Measurements from ENCODE around the gene AQP7.
"Not testable (repeated sequence)": the region's sequence is repeated elsewhere in the genome, so short reads cannot be mapped to it uniquely, and the experiment has no call there.

Gene AQP7

DNA sequence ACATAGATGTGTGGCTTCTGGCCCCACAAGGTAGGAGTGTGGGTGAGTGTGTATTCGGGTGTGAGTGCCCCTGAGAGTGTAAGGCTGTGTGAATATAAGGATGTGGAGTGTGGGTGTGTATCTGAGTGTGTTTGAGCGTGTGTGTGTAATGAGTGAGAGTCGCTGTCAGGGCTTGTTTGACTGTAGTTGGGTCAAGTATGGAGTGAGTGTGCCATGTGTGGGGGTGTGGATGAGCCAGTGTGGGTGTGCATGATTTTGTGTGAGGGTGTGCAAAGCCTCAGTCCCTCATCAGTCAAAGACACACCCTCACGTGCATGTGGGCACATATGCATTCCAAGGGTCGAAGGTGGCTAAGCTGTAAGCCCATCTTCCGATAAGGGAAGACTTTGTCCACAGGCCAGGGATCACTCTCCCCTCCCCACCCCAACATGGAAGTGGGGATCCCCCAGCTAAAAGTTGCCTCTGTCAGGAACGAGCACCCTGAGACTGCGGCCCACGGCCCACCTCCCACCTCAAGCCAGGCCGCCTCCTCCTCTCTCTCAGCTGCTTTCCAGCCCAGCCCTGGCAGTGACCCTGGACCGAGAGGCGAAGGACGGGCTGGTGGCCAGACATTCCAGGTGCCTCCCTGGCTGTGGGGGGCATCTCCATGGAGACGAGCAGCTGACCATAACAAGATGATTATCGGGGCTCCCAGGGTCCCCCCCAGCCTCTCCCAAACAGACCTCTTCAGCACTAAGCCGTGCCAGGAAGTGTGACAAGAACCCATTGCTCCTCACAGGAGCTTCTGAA lies 32.1 kb upstream of the AQP7 start:
- H3K9me3 ChIP-seq (ENCODE audit: control insufficient read depth in 1 of 2, low read length in 2 of 2) = no peaks in the 10 kb centered on the region
- H3K4me1 ChIP-seq (ENCODE audit: control insufficient read depth in 1 of 2, insufficient read depth in 2 of 2, low read length in 2 of 2) = peaks cover 27 to 34% of the 10 kb centered on the region in 2 donors
- H3K36me3 ChIP-seq (ENCODE audit: control insufficient read depth in 1 of 2, insufficient read depth in 2 of 2, low read length in 2 of 2) = no peaks in the 10 kb centered on the region
- H3K9ac ChIP-seq (ENCODE audit: low read depth in 1 of 2, low read length in 2 of 2) = no peak overlapping the region
- H3K27me3 ChIP-seq (ENCODE audit: control insufficient read depth in 1 of 2, insufficient read depth in 2 of 2, low read length in 2 of 2) = no peaks in the 10 kb centered on the region
- no peak overlapping the region for H3K27ac ChIP-seq (ENCODE audit: low read depth, low read length)
- no peak overlapping the region for H3K4me3 ChIP-seq (ENCODE audit: low read depth in 1 of 2, low read length in 2 of 2)

DNA sequence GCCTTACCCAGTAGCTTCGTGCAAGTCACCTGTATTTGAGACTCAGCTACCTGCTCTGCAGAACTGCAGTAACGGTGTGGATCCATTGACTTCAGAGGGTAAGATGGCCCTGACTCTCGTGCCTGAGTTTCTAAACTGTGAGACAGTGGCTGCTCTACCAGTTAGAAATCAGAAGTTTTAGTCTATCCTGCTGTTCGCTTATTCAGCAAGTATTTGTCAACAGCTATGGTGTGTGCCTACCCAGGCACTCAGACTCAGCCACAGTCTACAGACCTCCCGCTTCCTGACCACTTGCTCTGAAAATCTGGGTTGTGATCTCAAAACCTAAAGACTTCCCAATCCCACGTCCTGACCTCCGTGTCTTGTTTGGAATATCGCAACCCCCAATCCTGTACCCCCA lies 31.5 kb upstream of the AQP7 start:
- peaks cover 20 to 27% of the 10 kb centered on the region in 2 donors for H3K4me1 ChIP-seq (ENCODE audit: control insufficient read depth in 1 of 2, insufficient read depth in 2 of 2, low read length in 2 of 2)
- H3K4me3 ChIP-seq (ENCODE audit: low read depth in 1 of 2, low read length in 2 of 2) = no peak overlapping the region
- H3K27me3 ChIP-seq (ENCODE audit: control insufficient read depth in 1 of 2, insufficient read depth in 2 of 2, low read length in 2 of 2) = no peaks in the 10 kb centered on the region
- H3K36me3 ChIP-seq (ENCODE audit: control insufficient read depth in 1 of 2, insufficient read depth in 2 of 2, low read length in 2 of 2) = no peaks in the 10 kb centered on the region
- H3K9ac ChIP-seq (ENCODE audit: low read depth in 1 of 2, low read length in 2 of 2) = no peak overlapping the region
- no peak overlapping the region for H3K27ac ChIP-seq (ENCODE audit: low read depth, low read length)
- no peaks in the 10 kb centered on the region for H3K9me3 ChIP-seq (ENCODE audit: control insufficient read depth in 1 of 2, low read length in 2 of 2)

DNA sequence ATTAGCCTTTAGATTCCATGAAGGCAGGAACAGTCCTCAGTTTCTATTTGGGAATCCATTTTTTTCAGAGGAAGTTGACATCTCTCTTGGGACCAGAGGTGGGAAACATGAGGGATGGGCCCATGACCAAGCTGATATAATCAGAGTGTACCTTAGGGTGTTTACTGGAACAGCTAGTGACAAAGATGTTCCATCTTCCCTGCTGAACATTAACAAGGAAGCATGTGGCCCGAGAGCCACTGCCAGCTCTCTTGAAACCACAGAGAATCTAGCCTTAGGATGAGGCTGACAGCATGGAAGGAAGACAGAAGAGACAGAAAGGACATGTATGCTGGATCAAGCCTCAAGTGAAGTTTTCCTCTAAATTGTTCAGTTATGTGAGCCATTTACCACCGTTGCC lies 29.1 kb upstream of the AQP7 start:
- Histone ChIP-seq H3K36me3 (ENCODE audit: control insufficient read depth in 1 of 2, insufficient read depth in 2 of 2, low read length in 2 of 2) (no peaks in the 10 kb centered on the region), H3K27me3 (ENCODE audit: control insufficient read depth in 1 of 2, insufficient read depth in 2 of 2, low read length in 2 of 2) (no peaks in the 10 kb centered on the region), H3K9ac (ENCODE audit: low read depth in 1 of 2, low read length in 2 of 2) (no peak overlapping the region), H3K4me3 (ENCODE audit: low read depth in 1 of 2, low read length in 2 of 2) (no peak overlapping the region), H3K4me1 (ENCODE audit: control insufficient read depth in 1 of 2, insufficient read depth in 2 of 2, low read length in 2 of 2) (peaks cover 20 to 22% of the 10 kb centered on the region in 2 donors), H3K27ac (ENCODE audit: low read depth, low read length) (no peak overlapping the region), H3K9me3 (ENCODE audit: control insufficient read depth in 1 of 2, low read length in 2 of 2) (no peaks in the 10 kb centered on the region)

DNA sequence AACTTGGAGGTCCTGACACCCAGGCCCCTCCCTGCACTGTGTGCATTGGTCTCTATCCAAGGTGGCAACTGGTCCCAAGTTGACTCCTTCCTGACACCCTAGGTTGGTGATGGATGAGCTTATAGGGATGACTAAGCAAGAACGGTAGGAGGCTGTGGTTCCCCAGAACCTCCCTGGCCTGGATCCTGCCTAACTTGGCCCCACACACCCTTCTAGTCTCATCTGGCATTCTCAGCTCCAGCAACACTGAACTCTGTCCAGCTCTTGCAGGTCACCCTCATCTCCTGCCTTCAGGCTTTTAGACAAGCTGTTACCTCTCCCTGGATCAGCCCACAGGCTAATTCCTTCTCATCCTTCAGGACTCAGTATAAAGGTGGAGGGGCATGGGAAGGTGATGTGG lies 28.6 kb upstream of the AQP7 start:
- H3K27me3 ChIP-seq (ENCODE audit: control insufficient read depth in 1 of 2, insufficient read depth in 2 of 2, low read length in 2 of 2) = no peaks in the 10 kb centered on the region
- no peak overlapping the region for H3K9ac ChIP-seq (ENCODE audit: low read depth in 1 of 2, low read length in 2 of 2)
- no peak overlapping the region for H3K4me3 ChIP-seq (ENCODE audit: low read depth in 1 of 2, low read length in 2 of 2)
- no peaks in the 10 kb centered on the region for H3K36me3 ChIP-seq (ENCODE audit: control insufficient read depth in 1 of 2, insufficient read depth in 2 of 2, low read length in 2 of 2)
- H3K27ac ChIP-seq (ENCODE audit: low read depth, low read length) = no peak overlapping the region
- peaks cover 17 to 19% of the 10 kb centered on the region in 2 donors for H3K4me1 ChIP-seq (ENCODE audit: control insufficient read depth in 1 of 2, insufficient read depth in 2 of 2, low read length in 2 of 2)
- H3K9me3 ChIP-seq (ENCODE audit: control insufficient read depth in 1 of 2, low read length in 2 of 2) = no peaks in the 10 kb centered on the region

DNA sequence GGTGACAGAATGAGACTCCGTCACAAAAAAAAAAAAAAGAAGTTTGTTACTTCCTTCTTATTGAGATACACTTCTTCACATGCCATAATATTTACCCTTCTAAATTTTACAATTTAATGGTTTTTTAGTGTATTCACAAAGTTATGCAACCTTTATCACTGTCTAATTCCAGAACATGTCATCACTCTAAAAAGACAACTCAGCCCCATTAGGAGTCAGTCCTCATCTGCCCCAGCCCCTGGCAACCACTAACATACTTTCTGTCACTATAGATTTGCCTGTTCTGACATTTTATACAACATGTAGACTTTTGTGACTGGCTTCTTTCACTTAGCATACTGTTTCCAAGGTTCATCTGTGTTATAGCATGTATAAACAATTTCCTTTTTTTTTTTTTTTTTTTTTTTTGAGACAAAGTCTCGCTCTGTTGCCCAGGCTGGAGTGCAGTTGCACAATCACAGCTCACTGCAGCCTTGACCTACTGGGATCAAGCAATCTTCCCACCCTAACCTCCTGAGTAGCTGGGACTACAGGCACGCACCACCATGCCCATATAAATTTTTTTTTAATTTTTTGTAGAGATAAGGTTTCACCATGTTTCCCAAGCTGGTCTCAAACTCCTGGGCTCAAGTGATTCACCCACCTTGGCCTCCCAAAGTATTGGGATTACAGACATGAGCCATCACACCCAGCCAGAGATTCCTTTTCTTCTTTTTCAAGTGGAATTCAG lies 27.1 kb upstream of the AQP7 start:
- Histone ChIP-seq H3K27me3 (ENCODE audit: control insufficient read depth in 1 of 2, insufficient read depth in 2 of 2, low read length in 2 of 2) (no peaks in the 10 kb centered on the region), H3K9ac (ENCODE audit: low read depth in 1 of 2, low read length in 2 of 2) (no peak overlapping the region), H3K36me3 (ENCODE audit: control insufficient read depth in 1 of 2, insufficient read depth in 2 of 2, low read length in 2 of 2) (no peaks in the 10 kb centered on the region), H3K4me1 (ENCODE audit: control insufficient read depth in 1 of 2, insufficient read depth in 2 of 2, low read length in 2 of 2) (peaks cover 5 to 13% of the 10 kb centered on the region in 2 donors), H3K9me3 (ENCODE audit: control insufficient read depth in 1 of 2, low read length in 2 of 2) (no peaks in the 10 kb centered on the region), H3K4me3 (ENCODE audit: low read depth in 1 of 2, low read length in 2 of 2) (no peak overlapping the region), H3K27ac (ENCODE audit: low read depth, low read length) (no peak overlapping the region)

DNA sequence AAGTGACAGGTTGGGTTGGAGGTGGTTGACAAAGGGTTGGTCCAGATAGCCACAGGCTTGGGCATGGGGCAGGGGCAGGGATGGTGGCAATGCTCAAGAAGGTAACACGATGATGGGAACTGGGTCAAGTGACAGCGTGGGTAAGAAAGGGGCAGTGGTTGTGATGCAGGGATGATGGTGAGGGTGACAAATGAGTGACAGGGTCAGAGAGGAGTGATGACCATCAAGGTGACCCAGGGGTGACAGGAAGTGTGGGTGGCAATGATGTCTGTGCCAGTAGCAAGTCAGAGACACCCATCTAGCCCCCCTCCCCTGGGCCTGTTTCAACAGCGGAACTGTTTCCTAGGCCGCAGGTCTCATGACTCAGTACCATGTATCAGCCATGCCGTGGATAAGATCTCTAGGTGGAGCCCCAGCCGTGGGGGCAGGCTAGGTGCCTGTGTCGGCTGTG lies 24.5 kb upstream of the AQP7 start:
- Histone ChIP-seq H3K4me3 (ENCODE audit: low read depth in 1 of 2, low read length in 2 of 2) (no peak overlapping the region), H3K27ac (ENCODE audit: low read depth, low read length) (no peak overlapping the region), H3K4me1 (ENCODE audit: control insufficient read depth in 1 of 2, insufficient read depth in 2 of 2, low read length in 2 of 2) (peaks cover 0 to 4% of the 10 kb centered on the region in 2 donors), H3K9me3 (ENCODE audit: control insufficient read depth in 1 of 2, low read length in 2 of 2) (no peaks in the 10 kb centered on the region), H3K27me3 (ENCODE audit: control insufficient read depth in 1 of 2, insufficient read depth in 2 of 2, low read length in 2 of 2) (no peaks in the 10 kb centered on the region), H3K9ac (ENCODE audit: low read depth in 1 of 2, low read length in 2 of 2) (no peak overlapping the region), H3K36me3 (ENCODE audit: control insufficient read depth in 1 of 2, insufficient read depth in 2 of 2, low read length in 2 of 2) (no peaks in the 10 kb centered on the region)

DNA sequence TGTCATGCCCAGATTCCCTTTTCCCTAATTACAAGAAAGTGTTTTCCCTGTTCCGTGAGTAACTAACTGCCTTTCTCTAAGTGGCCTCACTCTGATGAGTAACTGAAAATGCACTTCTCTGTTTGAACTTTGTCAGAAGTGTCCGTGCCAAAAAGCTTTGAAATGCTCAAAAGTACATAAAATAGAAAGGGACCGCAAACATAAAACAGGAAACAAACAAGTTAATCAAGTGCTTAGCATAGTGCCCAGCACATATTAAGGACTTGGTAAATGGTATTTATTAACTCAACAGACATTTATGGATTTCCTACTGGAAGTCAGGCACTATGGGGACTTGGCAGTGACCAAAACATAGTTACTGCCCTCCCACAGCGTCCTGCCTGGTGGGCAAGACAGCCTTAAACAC lies 22.8 kb upstream of the AQP7 start:
- Histone ChIP-seq H3K9me3 (ENCODE audit: control insufficient read depth in 1 of 2, low read length in 2 of 2) (no peaks in the 10 kb centered on the region), H3K27me3 (ENCODE audit: control insufficient read depth in 1 of 2, insufficient read depth in 2 of 2, low read length in 2 of 2) (no peaks in the 10 kb centered on the region), H3K27ac (ENCODE audit: low read depth, low read length) (no peak overlapping the region), H3K36me3 (ENCODE audit: control insufficient read depth in 1 of 2, insufficient read depth in 2 of 2, low read length in 2 of 2) (no peaks in the 10 kb centered on the region), H3K4me1 (ENCODE audit: control insufficient read depth in 1 of 2, insufficient read depth in 2 of 2, low read length in 2 of 2) (peaks cover 0 to 4% of the 10 kb centered on the region in 2 donors), H3K4me3 (ENCODE audit: low read depth in 1 of 2, low read length in 2 of 2) (no peak overlapping the region), H3K9ac (ENCODE audit: low read depth in 1 of 2, low read length in 2 of 2) (no peak overlapping the region)

DNA sequence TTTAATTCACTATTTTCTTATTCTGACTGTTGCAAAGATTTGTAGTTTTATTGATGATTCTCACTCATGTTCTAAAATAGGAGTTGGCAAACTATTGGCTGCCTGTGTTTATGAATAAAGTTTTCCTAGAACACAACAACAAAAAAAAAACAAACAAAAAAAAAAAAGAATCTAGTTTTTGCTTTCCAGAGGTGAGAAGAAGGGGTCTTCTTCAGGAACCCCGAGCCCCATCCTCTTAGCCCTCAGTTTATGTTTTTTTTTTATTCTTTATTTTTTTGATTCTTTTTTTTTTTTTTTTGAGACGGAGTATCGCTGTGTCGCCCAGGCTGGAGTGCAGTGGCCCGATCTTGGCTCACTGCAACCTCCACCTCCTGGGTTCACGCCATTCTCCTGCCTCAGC lies 22.1 kb upstream of the AQP7 start:
- H3K27ac ChIP-seq (ENCODE audit: low read depth, low read length); H3K4me1 ChIP-seq (ENCODE audit: control insufficient read depth in 1 of 2, insufficient read depth in 2 of 2, low read length in 2 of 2); H3K9me3 ChIP-seq (ENCODE audit: control insufficient read depth in 1 of 2, low read length in 2 of 2); H3K9ac ChIP-seq (ENCODE audit: low read depth in 1 of 2, low read length in 2 of 2); H3K27me3 ChIP-seq (ENCODE audit: control insufficient read depth in 1 of 2, insufficient read depth in 2 of 2, low read length in 2 of 2); H3K4me3 ChIP-seq (ENCODE audit: low read depth in 1 of 2, low read length in 2 of 2); H3K36me3 ChIP-seq (ENCODE audit: control insufficient read depth in 1 of 2, insufficient read depth in 2 of 2, low read length in 2 of 2): not testable (repeated sequence)

DNA sequence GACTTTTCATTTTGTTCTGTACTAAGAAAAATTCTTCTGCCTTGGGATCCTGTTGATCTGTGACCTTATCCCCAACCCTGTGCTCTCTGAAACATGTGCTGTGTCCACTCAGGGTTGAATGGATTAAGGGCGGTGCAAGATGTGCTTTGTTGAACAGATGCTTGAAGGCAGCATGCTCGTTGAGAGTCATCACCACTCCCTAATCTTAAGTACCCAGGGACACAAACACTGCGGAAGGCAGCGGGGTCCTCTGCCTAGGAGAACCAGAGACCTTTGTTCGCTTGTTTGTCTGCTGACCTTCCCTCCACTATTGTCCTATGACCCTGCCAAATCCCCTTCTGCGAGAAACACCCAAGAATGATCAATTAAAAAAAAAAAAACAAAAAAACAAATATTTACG lies 21.7 kb upstream of the AQP7 start:
- not testable (repeated sequence) for H3K36me3 ChIP-seq (ENCODE audit: control insufficient read depth in 1 of 2, insufficient read depth in 2 of 2, low read length in 2 of 2); H3K27me3 ChIP-seq (ENCODE audit: control insufficient read depth in 1 of 2, insufficient read depth in 2 of 2, low read length in 2 of 2); H3K27ac ChIP-seq (ENCODE audit: low read depth, low read length); H3K9me3 ChIP-seq (ENCODE audit: control insufficient read depth in 1 of 2, low read length in 2 of 2); H3K4me3 ChIP-seq (ENCODE audit: low read depth in 1 of 2, low read length in 2 of 2); H3K9ac ChIP-seq (ENCODE audit: low read depth in 1 of 2, low read length in 2 of 2); H3K4me1 ChIP-seq (ENCODE audit: control insufficient read depth in 1 of 2, insufficient read depth in 2 of 2, low read length in 2 of 2)

DNA sequence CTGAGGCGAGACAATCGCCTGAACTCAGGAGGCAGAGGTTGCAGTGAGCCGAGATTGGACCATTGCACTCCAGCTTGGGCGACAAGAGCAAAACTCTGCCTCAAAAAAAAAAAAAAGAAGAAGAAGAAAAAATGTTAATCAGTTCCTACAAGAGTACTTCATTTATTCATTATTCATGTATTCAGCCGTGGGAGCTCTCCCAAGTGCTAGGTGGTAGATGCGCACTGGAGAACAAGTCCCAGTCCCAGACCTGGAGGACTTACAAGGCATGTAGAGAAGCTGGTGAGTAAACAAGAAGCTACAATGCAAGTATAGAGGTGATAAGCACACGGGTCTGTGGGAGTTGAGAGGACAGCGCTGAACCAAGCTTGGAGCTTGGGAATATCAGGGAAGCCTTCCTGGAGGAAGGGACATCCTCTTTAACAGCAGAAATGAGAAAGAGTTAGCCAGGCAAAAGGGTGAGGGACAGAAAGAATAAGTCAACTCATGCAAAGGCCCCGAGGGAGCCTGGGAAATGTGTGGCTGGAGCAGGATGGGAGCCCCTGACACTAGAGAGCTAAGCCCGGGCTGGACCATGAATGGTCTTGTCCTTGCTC lies 17.4 kb upstream of the AQP7 start:
- H3K36me3 ChIP-seq (ENCODE audit: control insufficient read depth in 1 of 2, insufficient read depth in 2 of 2, low read length in 2 of 2) = no peaks in the 10 kb centered on the region
- H3K9ac ChIP-seq (ENCODE audit: low read depth in 1 of 2, low read length in 2 of 2) = no peak overlapping the region
- no peak overlapping the region for H3K27ac ChIP-seq (ENCODE audit: low read depth, low read length)
- no peak overlapping the region for H3K4me3 ChIP-seq (ENCODE audit: low read depth in 1 of 2, low read length in 2 of 2)
- peaks cover 26 to 35% of the 10 kb centered on the region in 2 donors for H3K4me1 ChIP-seq (ENCODE audit: control insufficient read depth in 1 of 2, insufficient read depth in 2 of 2, low read length in 2 of 2)
- no peaks in the 10 kb centered on the region for H3K9me3 ChIP-seq (ENCODE audit: control insufficient read depth in 1 of 2, low read length in 2 of 2)
- H3K27me3 ChIP-seq (ENCODE audit: control insufficient read depth in 1 of 2, insufficient read depth in 2 of 2, low read length in 2 of 2) = no peaks in the 10 kb centered on the region
